A549 (cell line): Measurements from ENCODE around the gene S100A8. TPM values are rescaled to one million over a fixed set of nuclear protein-coding genes. Genes with fewer than 3 reads are reported as not detected.

Source experiments
- ATAC-seq, 2 experiments: fragments of 200-7000 bp in 1 of 2; fragments of >200 bp in 1 of 2; cut with Nextera tagmentation in 1 of 2; cut with Tn5 transposase in 1 of 2; 3 replicates each; pipeline versions ENCODE4 v1.8.0 to v1.9.1; 2018 to 2020; ENCODE audit warnings: mild to moderate bottlenecking in 1 of 2, moderate library complexity in 1 of 2
- CTCF ChIA-PET: fragments of 300-600 bp; sonication (Branson Sonifier 250); formaldehyde crosslinking; extraction: SDS; loops from one replicate; lab custom pipeline; 2021; ENCODE audit warnings: antibody characterized with exemption, inconsistent platforms; lab: Yijun Ruan, JAX
- POLR2A ChIA-PET: fragments of 350-600 bp; formaldehyde crosslinking; extraction: SDS; loops from one replicate; lab custom pipeline; 2021; ENCODE audit warnings: antibody characterized with exemption, inconsistent platforms; lab: Yijun Ruan, JAX
- DNase-seq, 2 experiments: peaks; one replicate each; pipeline versions ENCODE4 v3.0.0 to v3.0.0-alpha.2; 2011 to 2016; ENCODE audit warnings: low read depth in 1 of 2, low spot score in 1 of 2
- FAIRE-seq: peaks from 2 replicates; lab custom pipeline; 2011; peaks lifted over from hg19 to GRCh38; lab: Jason Lieb, UNC
- H3K27ac ChIP-seq, 2 experiments: fragments of >200 bp; sonication (Bioruptor Twin); formaldehyde crosslinking; 3 replicates each; pipeline ENCODE4 v1.5.1; 2016 to 2017
- H3K4me1 ChIP-seq: fragments of >200 bp; sonication (Bioruptor Twin); formaldehyde crosslinking; 3 replicates; pipeline ENCODE4 v1.6.1; 2016
- H3K4me2 ChIP-seq: fragments of >200 bp; sonication (Bioruptor Twin); formaldehyde crosslinking; 3 replicates; pipeline ENCODE4 v1.6.1; 2016
- H3K4me3 ChIP-seq: fragments of >200 bp; sonication (Bioruptor Twin); formaldehyde crosslinking; 3 replicates; pipeline ENCODE4 v1.5.1; 2016
- H3K9me3 ChIP-seq: fragments of >200 bp; sonication (Bioruptor Twin); formaldehyde crosslinking; 3 replicates; pipeline ENCODE4 v1.6.1; 2016
- BHLHE40 ChIP-seq: IDR thresholded peaks from 2 replicates; pipeline ENCODE4 v1.6.1; 2012; ENCODE audit warnings: low read depth, low read length, inconsistent platforms
- CBX8 ChIP-seq: fragments of 200-600 bp; sonication (generic); IDR thresholded peaks from 2 replicates; pipeline ENCODE4 v1.6.1; 2016
- ESRRA ChIP-seq: fragments of 150-350 bp; IDR thresholded peaks from 2 replicates; pipeline ENCODE4 v1.6.1; 2014; ENCODE audit warnings: mild to moderate bottlenecking, low read length, borderline replicate concordance
- FOXS1 ChIP-seq: fragments of 250-450 bp; sonication (Bioruptor Pico); IDR thresholded peaks from 2 replicates; pipeline ENCODE4 v1.5.0; 2020; ENCODE audit warnings: mild to moderate bottlenecking, moderate library complexity
- GATA3 ChIP-seq: IDR thresholded peaks from 2 replicates; pipeline ENCODE4 v1.6.1; 2012; ENCODE audit warnings: borderline replicate concordance
- HDAC2 ChIP-seq: fragments of 200-600 bp; sonication (generic); IDR thresholded peaks from 2 replicates; pipeline ENCODE4 v1.6.1; 2016
- MYC ChIP-seq: IDR thresholded peaks from 2 replicates; pipeline ENCODE4 v1.6.1; 2012; ENCODE audit warnings: mild to moderate bottlenecking, inconsistent platforms, low read length, improper control_type of control experiment, borderline replicate concordance
- NFE2L2 ChIP-seq: fragments of 150-350 bp; conservative IDR thresholded peaks from 2 replicates; pipeline ENCODE4 v1.6.1; 2014; ENCODE audit warnings: low read length
- NPAS2 ChIP-seq: fragments of 250-450 bp; sonication (Bioruptor Pico); IDR thresholded peaks from 2 replicates; pipeline ENCODE4 v1.8.0; 2022; ENCODE audit warnings: mild to moderate bottlenecking, moderate library complexity, borderline replicate concordance
- NR3C1 ChIP-seq: fragments of >200 bp; sonication (Bioruptor Twin); formaldehyde crosslinking; IDR thresholded peaks from 3 replicates; pipeline ENCODE4 v1.6.1; 2017
- PHF8 ChIP-seq: fragments of 200-600 bp; sonication (generic); IDR thresholded peaks from 2 replicates; pipeline ENCODE4 v1.6.1; 2016; ENCODE audit warnings: low read depth, mild to moderate bottlenecking, antibody characterized with exemption, moderate library complexity, borderline replicate concordance
- POLR2A ChIP-seq: IDR thresholded peaks from 2 replicates; pipeline ENCODE4 v1.6.1; 2012; ENCODE audit warnings: mild to moderate bottlenecking, low read length
- POLR2AphosphoS2 ChIP-seq: conservative IDR thresholded peaks from 2 replicates; pipeline ENCODE4 v1.6.1; 2012; ENCODE audit warnings: low read length, improper control_type of control experiment, inconsistent platforms
- RAD21 ChIP-seq, 2 experiments: fragments of >200 bp in 1 of 2; sonication (Bioruptor Twin) in 1 of 2; formaldehyde crosslinking in 1 of 2; IDR thresholded peaks in 1 of 2; conservative IDR thresholded peaks in 1 of 2; 2 replicates in 1 of 2; 3 replicates in 1 of 2; pipeline ENCODE4 v1.6.1; 2012 to 2018; ENCODE audit warnings: inconsistent platforms in 1 of 2
- RCOR1 ChIP-seq: fragments of 150-350 bp; IDR thresholded peaks from 2 replicates; pipeline ENCODE4 v1.6.1; 2014; ENCODE audit warnings: antibody characterized with exemption, low read length, low read depth
- RNF2 ChIP-seq: fragments of 200-600 bp; sonication (generic); IDR thresholded peaks from 2 replicates; pipeline ENCODE4 v1.6.1; 2016; ENCODE audit warnings: low read depth, mild to moderate bottlenecking, antibody characterized with exemption, moderate library complexity, borderline replicate concordance
- SREBF2 ChIP-seq: fragments of 450-650 bp; IDR thresholded peaks from 2 replicates; pipeline ENCODE4 v1.6.1; 2014; ENCODE audit warnings: mild to moderate bottlenecking, moderate library complexity
- ZFP36 ChIP-seq: fragments of 450-650 bp; IDR thresholded peaks from 2 replicates; pipeline ENCODE4 v1.6.1; 2014; ENCODE audit warnings: borderline replicate concordance; ENCODE audit not compliant: partially characterized antibody
- ZSCAN20 ChIP-seq: fragments of 250-450 bp; sonication (Bioruptor Pico); IDR thresholded peaks from 2 replicates; pipeline ENCODE4 v1.8.0; 2022; ENCODE audit warnings: mild to moderate bottlenecking, moderate library complexity
- WGBS: methylation state at CpG from one replicate; pipeline ENCODE4 v1.1.6; 2017; ENCODE audit errors: missing lambda C conversion rate; 5-methylcytosine and 5-hydroxymethylcytosine counted together
- polyA plus RNA-seq, 4 experiments: library from polyadenylated mRNA; depleted of rRNA in 3 of 4; stranded (reverse); fragments of >200 nt; fragmentation: RNase III in 1 of 4; extraction: RNeasy Plus Mini Kit Qiagen cat#74134 plus additional on column Dnase treatment in 1 of 4; gene quantifications; 2 replicates in 3 of 4; 3 replicates in 1 of 4; pipeline ENCODE4 v1.2.3, GENCODE V29; 2011 to 2017
- TF ChIP-seq, protein P1 (sequence below): IDR thresholded peaks from 2 replicates; pipeline ENCODE4 v1.6.1; 2012; ENCODE audit warnings: low read depth, borderline replicate concordance
- TF ChIP-seq, protein P2 (sequence below): fragments of >200 bp; sonication (Bioruptor Twin); formaldehyde crosslinking; IDR thresholded peaks from 3 replicates; pipeline ENCODE4 v1.5.1; 2016
- TF ChIP-seq, protein P3 (sequence below): fragments of >200 bp; sonication (Bioruptor Twin); formaldehyde crosslinking; IDR thresholded peaks from 2 replicates; pipeline ENCODE4 v1.6.1; 2016
- TF ChIP-seq, protein P4 (sequence below): fragments of 250-450 bp; sonication (Bioruptor Pico); IDR thresholded peaks from 2 replicates; pipeline ENCODE4 v1.5.0; 2021; ENCODE audit warnings: mild to moderate bottlenecking, moderate library complexity, borderline replicate concordance

S100A8 gene
- polyA plus RNA-seq, 2 of the 4 experiments (the other 2 are of a cell fraction): not detected

DNA sequence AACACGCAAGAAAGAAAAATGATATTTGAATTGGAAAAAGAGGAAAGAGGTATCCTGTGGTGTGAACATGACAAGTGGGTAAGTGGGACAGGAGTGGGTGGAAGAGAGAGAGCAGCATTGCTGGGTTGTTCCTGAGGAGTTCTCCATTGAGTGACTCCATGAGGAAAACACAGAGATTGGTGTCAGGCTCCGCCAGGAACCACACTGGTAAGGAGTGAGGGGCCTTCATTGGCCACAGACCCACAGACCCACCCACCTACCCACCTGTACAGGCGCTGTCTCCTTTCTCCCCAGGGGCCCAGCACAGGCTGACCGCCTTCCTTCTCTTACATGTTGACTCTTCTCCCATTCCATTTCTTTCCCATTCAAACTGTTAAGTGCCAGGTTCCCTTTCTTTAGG lies 46.4 kb upstream of the S100A8 start:
- WGBS: 7% methylated on average over 4 of the region's 4 CpGs
- ATAC-seq: no peak
- CTCF ChIA-PET: no interaction called here
- TF ChIP-seq HDAC2 (no peak), PHF8 (no peak), BHLHE40 (no peak), NR3C1 (no peak), SREBF2 (no peak), MYC (no peak), ZSCAN20 (CRISPR knock-in tag) (no peak), GATA3 (no peak), POLR2A (no peak), POLR2AphosphoS2 (no peak), NPAS2 (CRISPR knock-in tag) (no peak), ESRRA (no peak), ZFP36 (no peak), RAD21 (conservative IDR thresholded peaks at IDR 0.05 in 1 of 2, IDR thresholded peaks at IDR 0.05 in 1 of 2) (no peak)
- TF ChIP-seq, protein P1, sequence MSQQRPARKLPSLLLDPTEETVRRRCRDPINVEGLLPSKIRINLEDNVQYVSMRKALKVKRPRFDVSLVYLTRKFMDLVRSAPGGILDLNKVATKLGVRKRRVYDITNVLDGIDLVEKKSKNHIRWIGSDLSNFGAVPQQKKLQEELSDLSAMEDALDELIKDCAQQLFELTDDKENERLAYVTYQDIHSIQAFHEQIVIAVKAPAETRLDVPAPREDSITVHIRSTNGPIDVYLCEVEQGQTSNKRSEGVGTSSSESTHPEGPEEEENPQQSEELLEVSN: no peak
- TF ChIP-seq, protein P2, sequence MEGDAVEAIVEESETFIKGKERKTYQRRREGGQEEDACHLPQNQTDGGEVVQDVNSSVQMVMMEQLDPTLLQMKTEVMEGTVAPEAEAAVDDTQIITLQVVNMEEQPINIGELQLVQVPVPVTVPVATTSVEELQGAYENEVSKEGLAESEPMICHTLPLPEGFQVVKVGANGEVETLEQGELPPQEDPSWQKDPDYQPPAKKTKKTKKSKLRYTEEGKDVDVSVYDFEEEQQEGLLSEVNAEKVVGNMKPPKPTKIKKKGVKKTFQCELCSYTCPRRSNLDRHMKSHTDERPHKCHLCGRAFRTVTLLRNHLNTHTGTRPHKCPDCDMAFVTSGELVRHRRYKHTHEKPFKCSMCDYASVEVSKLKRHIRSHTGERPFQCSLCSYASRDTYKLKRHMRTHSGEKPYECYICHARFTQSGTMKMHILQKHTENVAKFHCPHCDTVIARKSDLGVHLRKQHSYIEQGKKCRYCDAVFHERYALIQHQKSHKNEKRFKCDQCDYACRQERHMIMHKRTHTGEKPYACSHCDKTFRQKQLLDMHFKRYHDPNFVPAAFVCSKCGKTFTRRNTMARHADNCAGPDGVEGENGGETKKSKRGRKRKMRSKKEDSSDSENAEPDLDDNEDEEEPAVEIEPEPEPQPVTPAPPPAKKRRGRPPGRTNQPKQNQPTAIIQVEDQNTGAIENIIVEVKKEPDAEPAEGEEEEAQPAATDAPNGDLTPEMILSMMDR: no peak
- Histone ChIP-seq H3K9me3 (no peaks in the 10 kb centered on the region), H3K4me2 (no peak overlapping the region), H3K4me3 (no peak overlapping the region), H3K27ac (no peak overlapping the region), H3K4me1 (no peaks in the 10 kb centered on the region)
- POLR2A ChIA-PET: no interaction called here
- no peak for DNase-seq
- no peak for FAIRE-seq

DNA sequence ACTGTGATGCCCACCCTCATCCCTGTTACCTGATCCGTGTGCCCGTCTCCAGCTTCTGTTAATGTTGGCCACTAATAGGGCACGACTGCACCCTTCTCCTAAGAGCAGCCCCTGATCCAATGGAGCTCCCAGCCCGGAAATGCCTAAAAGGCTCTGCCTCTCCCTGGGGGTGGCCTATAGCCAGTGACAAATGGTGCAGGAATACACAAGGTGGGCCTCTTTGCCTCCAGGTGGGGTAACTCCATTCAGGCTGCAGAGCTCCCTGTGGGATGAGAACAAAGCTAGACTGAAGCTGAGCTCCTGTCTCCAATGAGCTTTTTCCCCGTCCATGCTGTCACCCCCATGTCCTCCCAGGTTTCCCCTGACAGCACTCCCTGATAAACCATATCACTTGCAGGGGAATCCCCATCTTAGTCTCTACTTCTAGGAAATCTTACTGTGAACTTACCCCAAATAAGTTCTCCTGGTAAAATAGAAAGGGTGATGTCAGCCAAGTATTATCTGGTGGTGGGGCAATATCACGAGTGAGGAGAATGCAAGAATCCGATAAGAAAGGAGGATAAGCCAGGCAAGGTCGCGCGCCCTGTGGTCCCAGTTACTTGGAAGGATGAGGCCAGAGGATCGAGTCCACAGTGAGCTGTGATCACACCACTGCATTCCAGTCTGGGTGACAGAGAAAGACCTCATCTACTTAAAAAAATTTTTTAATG lies 44.0 kb upstream of the S100A8 start:
- Histone ChIP-seq H3K27ac (no peak overlapping the region), H3K4me2 (no peak overlapping the region), H3K4me1 (no peaks in the 10 kb centered on the region), H3K9me3 (no peaks in the 10 kb centered on the region)
- FAIRE-seq (no peak), DNase-seq (no peak)
- CTCF ChIA-PET: interaction anchor here (0.5 to 1.5 kb wide), 5 partner anchors 28 to 82 kb away, joined by 3 to 8 read pairs (median 5); no protein-coding TSS in a partner anchor
- TF ChIP-seq CBX8 (no peak), RCOR1 (no peak), NFE2L2 (no peak), RNF2 (no peak), BHLHE40 (no peak), FOXS1 (CRISPR knock-in tag) (no peak)
- TF ChIP-seq, protein P3, sequence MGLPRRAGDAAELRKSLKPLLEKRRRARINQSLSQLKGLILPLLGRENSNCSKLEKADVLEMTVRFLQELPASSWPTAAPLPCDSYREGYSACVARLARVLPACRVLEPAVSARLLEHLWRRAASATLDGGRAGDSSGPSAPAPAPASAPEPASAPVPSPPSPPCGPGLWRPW: no peak
- TF ChIP-seq, protein P4, sequence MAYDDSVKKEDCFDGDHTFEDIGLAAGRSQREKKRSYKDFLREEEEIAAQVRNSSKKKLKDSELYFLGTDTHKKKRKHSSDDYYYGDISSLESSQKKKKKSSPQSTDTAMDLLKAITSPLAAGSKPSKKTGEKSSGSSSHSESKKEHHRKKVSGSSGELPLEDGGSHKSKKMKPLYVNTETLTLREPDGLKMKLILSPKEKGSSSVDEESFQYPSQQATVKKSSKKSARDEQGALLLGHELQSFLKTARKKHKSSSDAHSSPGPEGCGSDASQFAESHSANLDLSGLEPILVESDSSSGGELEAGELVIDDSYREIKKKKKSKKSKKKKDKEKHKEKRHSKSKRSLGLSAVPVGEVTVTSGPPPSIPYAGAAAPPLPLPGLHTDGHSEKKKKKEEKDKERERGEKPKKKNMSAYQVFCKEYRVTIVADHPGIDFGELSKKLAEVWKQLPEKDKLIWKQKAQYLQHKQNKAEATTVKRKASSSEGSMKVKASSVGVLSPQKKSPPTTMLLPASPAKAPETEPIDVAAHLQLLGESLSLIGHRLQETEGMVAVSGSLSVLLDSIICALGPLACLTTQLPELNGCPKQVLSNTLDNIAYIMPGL (CRISPR knock-in tag): no peak
- TF ChIP-seq, all 56 proteins: peak for 0
- ATAC-seq: no peak
- POLR2A ChIA-PET: no interaction called here
- H3K4me3 ChIP-seq: no peak overlapping the region
- 24% methylated on average over 11 of the region's 11 CpGs for WGBS
